AG10803 (cell line): ENCODE data around the gene LSM14A.
A peak's percentile ranks its signal among the peaks of the same experiment; 100 is the strongest.
"Not testable (repeated sequence)": the region's sequence is repeated elsewhere in the genome, so short reads cannot be mapped to it uniquely, and the experiment has no call there.

Source experiments
- DNase-seq: peaks from one replicate; pipeline ENCODE4 v3.0.0; 2010; ENCODE audit warnings: low read depth
- H3K4me3 ChIP-seq: 2 replicates; pipeline ENCODE4 v1.5.1; 2011; ENCODE audit warnings: mild to moderate bottlenecking, low read length, control low read depth
- CTCF ChIP-seq: conservative IDR thresholded peaks from 2 replicates; pipeline ENCODE4 v1.5.1; 2011; ENCODE audit warnings: mild to moderate bottlenecking, low read length, control low read depth, inconsistent platforms

The LSM14A gene

GRCh38 chr19:34165295-34165738, 7.0 kb upstream of the LSM14A start:
- TF ChIP-seq CTCF, result no peak
- no peak overlapping the region for H3K4me3 ChIP-seq

GRCh38 chr19:34169475-34170199, 2.7 kb upstream of the LSM14A start:
- not testable (repeated sequence) for H3K4me3 ChIP-seq
- peak; percentile 14 for DNase-seq

More at GRCh38 chr19:34165295-34165738, 7.0 kb upstream of the LSM14A start:
- no peak for DNase-seq

- DNase-seq, result peak; percentile 77
- TF ChIP-seq CTCF, result no peak
- H3K4me3 ChIP-seq, result peak overlapping the region; percentile 74
These were observed 796 bp upstream of the LSM14A start for GRCh38 chr19:34171539-34171876.

GRCh38 chr19:34172661-34173192, 423 bp downstream of the LSM14A start:
- H3K4me3 ChIP-seq, result peak overlapping the region; percentile 87
- peak; percentile 64 for DNase-seq
- TF ChIP-seq CTCF, result no peak

GRCh38 chr19:34173193-34173956, 1.1 kb downstream of the LSM14A start:
- TF ChIP-seq CTCF, result peak; percentile 27; the same call in 1 of the 2 replicates
- no peak for DNase-seq
- H3K4me3 ChIP-seq, result peak overlapping the region; percentile 87

- not testable (repeated sequence) for H3K4me3 ChIP-seq, DNase-seq
These were observed 2.9 kb downstream of the LSM14A start for GRCh38 chr19:34175173-34175572.

GRCh38 chr19:34176581-34176980, 4.3 kb downstream of the LSM14A start:
- no peak overlapping the region for H3K4me3 ChIP-seq
- DNase-seq, result no peak
- TF ChIP-seq CTCF, result no peak

- no peak overlapping the region for H3K4me3 ChIP-seq
- no peak for DNase-seq
These were observed 5.9 kb downstream of the LSM14A start for GRCh38 chr19:34178274-34178610.

More at GRCh38 chr19:34178274-34178610, 5.9 kb downstream of the LSM14A start:
- no peak for TF ChIP-seq CTCF
